Measurements from ENCODE around the gene SIRT4. TPM values are rescaled to one million over a fixed set of nuclear protein-coding genes. Genes with fewer than 3 reads are reported as not detected.

Gene SIRT4
- total RNA-seq, 1 experiment from 2014 or later: 2.8 TPM

DNA sequence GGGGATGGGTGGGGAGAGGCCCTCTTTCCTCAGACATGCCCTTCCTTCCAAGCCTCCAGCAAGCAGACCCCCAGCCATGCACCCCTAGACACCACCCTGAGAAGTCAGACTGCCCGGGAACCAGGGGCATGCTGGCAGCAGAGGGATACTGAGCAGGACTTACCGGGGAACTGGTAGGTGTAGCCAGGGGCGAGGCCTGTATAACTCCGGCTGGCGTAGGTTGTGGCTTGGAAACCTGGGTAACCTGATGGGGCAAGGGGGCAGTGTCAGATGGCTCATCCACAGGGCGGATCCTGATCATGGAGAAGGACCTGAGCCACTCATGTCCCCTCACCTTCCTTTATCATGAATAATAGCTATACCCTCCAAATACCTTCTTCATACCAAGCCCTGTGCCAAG lies 51.0 kb downstream of the SIRT4 start:
- no peak overlapping the region for H3K4me2 ChIP-seq (ENCODE audit: low read length)
- no peaks in the 10 kb centered on the region for H3K79me2 ChIP-seq (ENCODE audit: insufficient read depth, low read length)
- H3K9ac ChIP-seq (ENCODE audit: low read length): no peak overlapping the region
- no peaks in the 10 kb centered on the region for H3K9me3 ChIP-seq (ENCODE audit: control insufficient read depth in 1 of 2, insufficient read depth in 1 of 2, low read depth in 1 of 2, low read length in 2 of 2)
- ATAC-seq (no peak), DNase-seq (ENCODE audit: low read depth, low spot score) (no peak)
- TF ChIP-seq SIN3A (IDR thresholded peaks at IDR 0.05; ENCODE audit: low read depth) (no peak), ZNF274 (IDR thresholded peaks at IDR 0.05; ENCODE audit: low read depth, low read length) (no peak), EZH2 (IDR thresholded peaks at IDR 0.05) (no peak), CBX3 (IDR thresholded peaks at IDR 0.05; ENCODE audit: low read depth) (no peak), CEBPB (IDR thresholded peaks at IDR 0.05; ENCODE audit: low read depth) (no peak)
- TF ChIP-seq, protein P1, sequence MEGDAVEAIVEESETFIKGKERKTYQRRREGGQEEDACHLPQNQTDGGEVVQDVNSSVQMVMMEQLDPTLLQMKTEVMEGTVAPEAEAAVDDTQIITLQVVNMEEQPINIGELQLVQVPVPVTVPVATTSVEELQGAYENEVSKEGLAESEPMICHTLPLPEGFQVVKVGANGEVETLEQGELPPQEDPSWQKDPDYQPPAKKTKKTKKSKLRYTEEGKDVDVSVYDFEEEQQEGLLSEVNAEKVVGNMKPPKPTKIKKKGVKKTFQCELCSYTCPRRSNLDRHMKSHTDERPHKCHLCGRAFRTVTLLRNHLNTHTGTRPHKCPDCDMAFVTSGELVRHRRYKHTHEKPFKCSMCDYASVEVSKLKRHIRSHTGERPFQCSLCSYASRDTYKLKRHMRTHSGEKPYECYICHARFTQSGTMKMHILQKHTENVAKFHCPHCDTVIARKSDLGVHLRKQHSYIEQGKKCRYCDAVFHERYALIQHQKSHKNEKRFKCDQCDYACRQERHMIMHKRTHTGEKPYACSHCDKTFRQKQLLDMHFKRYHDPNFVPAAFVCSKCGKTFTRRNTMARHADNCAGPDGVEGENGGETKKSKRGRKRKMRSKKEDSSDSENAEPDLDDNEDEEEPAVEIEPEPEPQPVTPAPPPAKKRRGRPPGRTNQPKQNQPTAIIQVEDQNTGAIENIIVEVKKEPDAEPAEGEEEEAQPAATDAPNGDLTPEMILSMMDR (IDR thresholded peaks at IDR 0.05 in 2 of 3, conservative IDR thresholded peaks at IDR 0.05 in 1 of 3; ENCODE audit: borderline replicate concordance in 1 of 3, insufficient read depth in 1 of 3, low read depth in 2 of 3, low read length in 2 of 3): no peak
- TF ChIP-seq, protein P2, sequence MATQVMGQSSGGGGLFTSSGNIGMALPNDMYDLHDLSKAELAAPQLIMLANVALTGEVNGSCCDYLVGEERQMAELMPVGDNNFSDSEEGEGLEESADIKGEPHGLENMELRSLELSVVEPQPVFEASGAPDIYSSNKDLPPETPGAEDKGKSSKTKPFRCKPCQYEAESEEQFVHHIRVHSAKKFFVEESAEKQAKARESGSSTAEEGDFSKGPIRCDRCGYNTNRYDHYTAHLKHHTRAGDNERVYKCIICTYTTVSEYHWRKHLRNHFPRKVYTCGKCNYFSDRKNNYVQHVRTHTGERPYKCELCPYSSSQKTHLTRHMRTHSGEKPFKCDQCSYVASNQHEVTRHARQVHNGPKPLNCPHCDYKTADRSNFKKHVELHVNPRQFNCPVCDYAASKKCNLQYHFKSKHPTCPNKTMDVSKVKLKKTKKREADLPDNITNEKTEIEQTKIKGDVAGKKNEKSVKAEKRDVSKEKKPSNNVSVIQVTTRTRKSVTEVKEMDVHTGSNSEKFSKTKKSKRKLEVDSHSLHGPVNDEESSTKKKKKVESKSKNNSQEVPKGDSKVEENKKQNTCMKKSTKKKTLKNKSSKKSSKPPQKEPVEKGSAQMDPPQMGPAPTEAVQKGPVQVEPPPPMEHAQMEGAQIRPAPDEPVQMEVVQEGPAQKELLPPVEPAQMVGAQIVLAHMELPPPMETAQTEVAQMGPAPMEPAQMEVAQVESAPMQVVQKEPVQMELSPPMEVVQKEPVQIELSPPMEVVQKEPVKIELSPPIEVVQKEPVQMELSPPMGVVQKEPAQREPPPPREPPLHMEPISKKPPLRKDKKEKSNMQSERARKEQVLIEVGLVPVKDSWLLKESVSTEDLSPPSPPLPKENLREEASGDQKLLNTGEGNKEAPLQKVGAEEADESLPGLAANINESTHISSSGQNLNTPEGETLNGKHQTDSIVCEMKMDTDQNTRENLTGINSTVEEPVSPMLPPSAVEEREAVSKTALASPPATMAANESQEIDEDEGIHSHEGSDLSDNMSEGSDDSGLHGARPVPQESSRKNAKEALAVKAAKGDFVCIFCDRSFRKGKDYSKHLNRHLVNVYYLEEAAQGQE (IDR thresholded peaks at IDR 0.05; ENCODE audit: low read depth): no peak
- TF ChIP-seq, protein P3, sequence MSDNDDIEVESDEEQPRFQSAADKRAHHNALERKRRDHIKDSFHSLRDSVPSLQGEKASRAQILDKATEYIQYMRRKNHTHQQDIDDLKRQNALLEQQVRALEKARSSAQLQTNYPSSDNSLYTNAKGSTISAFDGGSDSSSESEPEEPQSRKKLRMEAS (IDR thresholded peaks at IDR 0.05): no peak
- RAD21 ChIA-PET (ENCODE audit: low non-redundant PET in 1 of 2, low total read pairs in 2 of 2, uncharacterized antibody in 2 of 2, unreplicated experiment in 2 of 2): no interaction called here
- intact Hi-C loops (cut with micrococcal nuclease): no loop called here
- peaks cover 0 to 14% of the 10 kb centered on the region in 2 experiments; a peak in 2 of 4 replicates for H3K4me1 ChIP-seq (ENCODE audit: control insufficient read depth in 1 of 2, insufficient read depth in 2 of 2, low read length in 2 of 2)
- H2AFZ ChIP-seq (ENCODE audit: low read depth, low read length, poor library complexity, severe bottlenecking): no peak overlapping the region
- POLR2A ChIA-PET: no interaction called here
- H3K36me3 ChIP-seq (ENCODE audit: control insufficient read depth in 1 of 2, insufficient read depth in 2 of 2, low read length in 2 of 2): peaks cover 9 to 22% of the 10 kb centered on the region in 2 experiments
- H4K20me1 ChIP-seq (ENCODE audit: insufficient read depth): no peaks in the 10 kb centered on the region
- no peak overlapping the region for H3K4me3 ChIP-seq (replicated peaks in 1 of 2; ENCODE audit: low read depth in 1 of 2, low read length in 2 of 2)
- no peak overlapping the region for H3K27ac ChIP-seq (ENCODE audit: low read depth, low read length)
- H3K9me2 ChIP-seq (ENCODE audit: insufficient read depth): no peaks in the 10 kb centered on the region
- CTCF ChIA-PET: interaction anchor here (1.2 kb wide), 1 partner anchor 12 kb away, joined by 3 read pairs; no protein-coding TSS in a partner anchor
- H3K27me3 ChIP-seq (ENCODE audit: insufficient read depth, low read length): no peaks in the 10 kb centered on the region
- no TSS peak for BruUV-seq (replicated peaks)

Measured in HCT116 (cell line).